OCI-LY1 (cell line): Measurements from ENCODE around the gene BABAM2.

Experiments
- CTCF ChIP-seq: fragments of 200-600 bp; sonication (generic), shearing (Covaris generic); IDR thresholded peaks from 2 replicates; pipeline ENCODE4 v1.5.1; 2017; ENCODE audit warnings: mild to moderate bottlenecking, antibody characterized with exemption, low read length, moderate library complexity, mixed read lengths
- EZH2 ChIP-seq: fragments of 200-600 bp; sonication (generic), shearing (Covaris generic); IDR thresholded peaks from 2 replicates; pipeline ENCODE4 v1.8.0; 2017; ENCODE audit warnings: borderline replicate concordance, mixed run types, mild to moderate bottlenecking, antibody characterized with exemption, low read length, moderate library complexity, mixed read lengths

- TF ChIP-seq CTCF: no peak
- TF ChIP-seq EZH2: no peak
These were observed 358.0 kb downstream of the BABAM2 start for GRCh38 chr2:28248511-28248910.
